ENCODE results near the gene CDC42SE2. TPM values are rescaled to one million over a fixed set of nuclear protein-coding genes. Genes with fewer than 3 reads are reported as not detected.

The CDC42SE2 gene
- total RNA-seq, 1 experiment from 2014 or later = 46.1 TPM

DNA sequence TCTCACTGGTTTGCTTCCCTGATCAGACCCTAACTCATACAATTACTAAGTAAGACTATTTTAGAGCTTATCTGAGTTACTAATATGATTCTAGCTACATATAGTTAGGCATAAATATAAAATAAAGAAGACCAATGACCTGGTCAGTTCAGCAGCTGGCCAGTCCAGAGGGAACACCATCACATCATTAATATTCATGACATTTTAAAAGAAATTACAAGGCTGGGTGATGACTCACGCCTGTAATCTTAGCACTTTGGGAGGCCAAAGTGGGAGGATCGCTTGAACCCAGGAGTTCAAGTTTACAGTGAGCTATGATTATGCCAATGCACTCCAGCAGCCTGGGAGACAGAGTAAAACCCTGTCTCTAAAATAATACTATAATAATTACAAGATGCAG, 37.0 kb upstream of the CDC42SE2 start:
- ATAC-seq (no peak), DNase-seq (ENCODE audit: low read depth, low spot score) (no peak)
- Histone ChIP-seq H3K4me3 (ENCODE audit: low read depth in 2 of 2, low read length in 2 of 2) (no peak overlapping the region), H3K9me3 (ENCODE audit: control insufficient read depth, insufficient read depth, low read depth, low read length) (no peaks in the 10 kb centered on the region), H3K36me3 (ENCODE audit: control insufficient read depth, insufficient read depth, low read length) (no peaks in the 10 kb centered on the region), H3K27ac (ENCODE audit: low read length) (no peak overlapping the region), H3K4me1 (ENCODE audit: control insufficient read depth, insufficient read depth, low read length) (no peaks in the 10 kb centered on the region), H3K27me3 (ENCODE audit: control insufficient read depth, insufficient read depth, low read length) (no peaks in the 10 kb centered on the region)
- intact Hi-C loops (cut with micrococcal nuclease; ENCODE audit: unreplicated experiment) (no loop called here), in situ Hi-C loops (cut with HindIII; ENCODE audit: low pct_unique_long_range_greater_than_20kb, low sequenced_read_pairs) (no loop called here)
- no TSS peak for BruUV-seq (replicated peaks)
- CTCF ChIA-PET = no interaction called here
- TF ChIP-seq, protein P1, sequence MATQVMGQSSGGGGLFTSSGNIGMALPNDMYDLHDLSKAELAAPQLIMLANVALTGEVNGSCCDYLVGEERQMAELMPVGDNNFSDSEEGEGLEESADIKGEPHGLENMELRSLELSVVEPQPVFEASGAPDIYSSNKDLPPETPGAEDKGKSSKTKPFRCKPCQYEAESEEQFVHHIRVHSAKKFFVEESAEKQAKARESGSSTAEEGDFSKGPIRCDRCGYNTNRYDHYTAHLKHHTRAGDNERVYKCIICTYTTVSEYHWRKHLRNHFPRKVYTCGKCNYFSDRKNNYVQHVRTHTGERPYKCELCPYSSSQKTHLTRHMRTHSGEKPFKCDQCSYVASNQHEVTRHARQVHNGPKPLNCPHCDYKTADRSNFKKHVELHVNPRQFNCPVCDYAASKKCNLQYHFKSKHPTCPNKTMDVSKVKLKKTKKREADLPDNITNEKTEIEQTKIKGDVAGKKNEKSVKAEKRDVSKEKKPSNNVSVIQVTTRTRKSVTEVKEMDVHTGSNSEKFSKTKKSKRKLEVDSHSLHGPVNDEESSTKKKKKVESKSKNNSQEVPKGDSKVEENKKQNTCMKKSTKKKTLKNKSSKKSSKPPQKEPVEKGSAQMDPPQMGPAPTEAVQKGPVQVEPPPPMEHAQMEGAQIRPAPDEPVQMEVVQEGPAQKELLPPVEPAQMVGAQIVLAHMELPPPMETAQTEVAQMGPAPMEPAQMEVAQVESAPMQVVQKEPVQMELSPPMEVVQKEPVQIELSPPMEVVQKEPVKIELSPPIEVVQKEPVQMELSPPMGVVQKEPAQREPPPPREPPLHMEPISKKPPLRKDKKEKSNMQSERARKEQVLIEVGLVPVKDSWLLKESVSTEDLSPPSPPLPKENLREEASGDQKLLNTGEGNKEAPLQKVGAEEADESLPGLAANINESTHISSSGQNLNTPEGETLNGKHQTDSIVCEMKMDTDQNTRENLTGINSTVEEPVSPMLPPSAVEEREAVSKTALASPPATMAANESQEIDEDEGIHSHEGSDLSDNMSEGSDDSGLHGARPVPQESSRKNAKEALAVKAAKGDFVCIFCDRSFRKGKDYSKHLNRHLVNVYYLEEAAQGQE (IDR thresholded peaks at IDR 0.05; ENCODE audit: insufficient read depth in 1 of 2, low read depth in 2 of 2, low read length in 1 of 2) = no peak
- TF ChIP-seq TCF7L2 (IDR thresholded peaks at IDR 0.05; ENCODE audit: low read depth, low read length) = no peak
- TF ChIP-seq POLR2AphosphoS5 (IDR thresholded peaks at IDR 0.05; ENCODE audit: low read depth, low read length) = no peak
- TF ChIP-seq SIN3A (IDR thresholded peaks at IDR 0.05; ENCODE audit: borderline replicate concordance, insufficient read depth, low read depth, low read length) = no peak
- TF ChIP-seq, protein P2, sequence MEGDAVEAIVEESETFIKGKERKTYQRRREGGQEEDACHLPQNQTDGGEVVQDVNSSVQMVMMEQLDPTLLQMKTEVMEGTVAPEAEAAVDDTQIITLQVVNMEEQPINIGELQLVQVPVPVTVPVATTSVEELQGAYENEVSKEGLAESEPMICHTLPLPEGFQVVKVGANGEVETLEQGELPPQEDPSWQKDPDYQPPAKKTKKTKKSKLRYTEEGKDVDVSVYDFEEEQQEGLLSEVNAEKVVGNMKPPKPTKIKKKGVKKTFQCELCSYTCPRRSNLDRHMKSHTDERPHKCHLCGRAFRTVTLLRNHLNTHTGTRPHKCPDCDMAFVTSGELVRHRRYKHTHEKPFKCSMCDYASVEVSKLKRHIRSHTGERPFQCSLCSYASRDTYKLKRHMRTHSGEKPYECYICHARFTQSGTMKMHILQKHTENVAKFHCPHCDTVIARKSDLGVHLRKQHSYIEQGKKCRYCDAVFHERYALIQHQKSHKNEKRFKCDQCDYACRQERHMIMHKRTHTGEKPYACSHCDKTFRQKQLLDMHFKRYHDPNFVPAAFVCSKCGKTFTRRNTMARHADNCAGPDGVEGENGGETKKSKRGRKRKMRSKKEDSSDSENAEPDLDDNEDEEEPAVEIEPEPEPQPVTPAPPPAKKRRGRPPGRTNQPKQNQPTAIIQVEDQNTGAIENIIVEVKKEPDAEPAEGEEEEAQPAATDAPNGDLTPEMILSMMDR (IDR thresholded peaks at IDR 0.05) = no peak
- POLR2A ChIA-PET = no interaction called here

GRCh38 chr5:131228646-131229045, 35.2 kb upstream of the CDC42SE2 start:
- TF ChIP-seq POLR2AphosphoS5 (IDR thresholded peaks at IDR 0.05; ENCODE audit: low read depth, low read length) = no peak
- TF ChIP-seq, protein P1 (IDR thresholded peaks at IDR 0.05; ENCODE audit: insufficient read depth in 1 of 2, low read depth in 2 of 2, low read length in 1 of 2) = no peak
- no peak for TF ChIP-seq SIN3A (IDR thresholded peaks at IDR 0.05; ENCODE audit: borderline replicate concordance, insufficient read depth, low read depth, low read length)
- TF ChIP-seq TCF7L2 (IDR thresholded peaks at IDR 0.05; ENCODE audit: low read depth, low read length) = no peak
- TF ChIP-seq, protein P2 (IDR thresholded peaks at IDR 0.05) = no peak
- Histone ChIP-seq H3K9me3 (ENCODE audit: control insufficient read depth, insufficient read depth, low read depth, low read length) (no peaks in the 10 kb centered on the region), H3K36me3 (ENCODE audit: control insufficient read depth, insufficient read depth, low read length) (no peaks in the 10 kb centered on the region), H3K27me3 (ENCODE audit: control insufficient read depth, insufficient read depth, low read length) (no peaks in the 10 kb centered on the region), H3K27ac (ENCODE audit: low read length) (no peak overlapping the region), H3K4me3 (ENCODE audit: low read depth in 2 of 2, low read length in 2 of 2) (no peak overlapping the region), H3K4me1 (ENCODE audit: control insufficient read depth, insufficient read depth, low read length) (no peaks in the 10 kb centered on the region)
- ChIA-PET POLR2A (no interaction called here), CTCF (interaction anchor here (0.7 kb wide), 1 partner anchor 18 kb away, joined by 3 read pairs; no protein-coding TSS in a partner anchor)
- no peak for ATAC-seq
- BruUV-seq (replicated peaks) = no TSS peak
- in situ Hi-C loops (cut with HindIII; ENCODE audit: low pct_unique_long_range_greater_than_20kb, low sequenced_read_pairs) (no loop called here), intact Hi-C loops (cut with micrococcal nuclease; ENCODE audit: unreplicated experiment) (no loop called here)
- no peak for DNase-seq (ENCODE audit: low read depth, low spot score)
